CD4-positive, alpha-beta T cell (primary cell): ENCODE data around the gene FOXJ3. TPM values are rescaled to one million over a fixed set of nuclear protein-coding genes. Genes with fewer than 3 reads are reported as not detected.

Source experiments
- ATAC-seq: fragments of 200-7000 bp; cut with Tn5 transposase; one replicate; pipeline ENCODE4 v1.10.0; 2022; ENCODE audit warnings: mild to moderate bottlenecking; ENCODE audit not compliant: poor library complexity
- CTCF ChIA-PET: fragments of 350-600 bp; sonication (Branson Sonifier 250); formaldehyde crosslinking; loops from one replicate; lab custom pipeline; 2021; ENCODE audit warnings: antibody characterized with exemption, inconsistent platforms; lab: Charles Lee
- POLR2A ChIA-PET: fragments of 350-600 bp; sonication (Branson Sonifier 250); formaldehyde crosslinking; loops from one replicate; lab custom pipeline; 2021; ENCODE audit warnings: antibody characterized with exemption, inconsistent platforms; lab: Charles Lee
- DNase-seq, 14 experiments: peaks; one replicate each; pipeline ENCODE4 v3.0.0-alpha.2; 2013 to 2020; ENCODE audit warnings: mixed read lengths in 2 of 14
- H3K27ac ChIP-seq, 2 donors: one replicate each; pipeline versions ENCODE4 v1.5.1 to v1.7.0; 2013; ENCODE audit warnings: low read length in 2 of 2, low read depth in 1 of 2, mild to moderate bottlenecking in 1 of 2
- H3K27me3 ChIP-seq, 2 experiments: 1 replicate in 1 of 2; 2 replicates in 1 of 2; pipeline versions ENCODE4 v1.6.1 to v1.7.0; 2013; ENCODE audit warnings: low read length in 2 of 2, control low read depth in 1 of 2, mild to moderate bottlenecking in 1 of 2, moderate library complexity in 1 of 2; ENCODE audit not compliant: insufficient read depth in 2 of 2, control insufficient read depth in 1 of 2
- H3K36me3 ChIP-seq: one replicate; pipeline ENCODE4 v1.6.1; 2013; ENCODE audit warnings: low read length, control low read depth; ENCODE audit not compliant: insufficient read depth
- H3K4me1 ChIP-seq: one replicate; pipeline ENCODE4 v1.6.1; 2013; ENCODE audit warnings: low read length, control low read depth; ENCODE audit not compliant: insufficient read depth
- H3K4me3 ChIP-seq: one replicate; pipeline ENCODE4 v1.5.1; 2013; ENCODE audit warnings: mild to moderate bottlenecking, low read length, moderate library complexity
- H3K9me3 ChIP-seq, 2 experiments: 1 replicate in 1 of 2; 2 replicates in 1 of 2; pipeline versions ENCODE4 v1.6.1 to v1.7.0; 2013; ENCODE audit warnings: low read length in 2 of 2, mild to moderate bottlenecking in 2 of 2, control low read depth in 1 of 2, moderate library complexity in 1 of 2; ENCODE audit not compliant: control insufficient read depth in 1 of 2, insufficient read depth in 1 of 2
- H3K27ac Mint-ChIP-seq: one replicate; pipeline ENCODE4 v1.8.0; 2020; ENCODE audit warnings: mixed read lengths
- H3K27me3 Mint-ChIP-seq: one replicate; pipeline ENCODE4 v1.8.0; 2021; ENCODE audit warnings: mixed read lengths
- H3K36me3 Mint-ChIP-seq: one replicate; pipeline ENCODE4 v1.8.0; 2021; ENCODE audit warnings: low read depth, mixed read lengths
- H3K4me1 Mint-ChIP-seq: one replicate; pipeline ENCODE4 v1.8.0; 2021; ENCODE audit warnings: low read depth, mixed read lengths
- H3K4me3 Mint-ChIP-seq: one replicate; pipeline ENCODE4 v1.8.0; 2020; ENCODE audit warnings: mild to moderate bottlenecking, mixed read lengths
- H3K9me3 Mint-ChIP-seq: one replicate; pipeline ENCODE4 v1.8.0; 2020; ENCODE audit warnings: mixed read lengths
- CTCF ChIP-seq: fragments of 200-600 bp; IDR thresholded peaks from one replicate; pipeline ENCODE4 v1.8.0; 2022; ENCODE audit warnings: antibody characterized with exemption, mild to moderate bottlenecking
- intact Hi-C, 2 experiments: fragments of 100-400 bp; cut with DNase I in 1 of 2; cut with micrococcal nuclease in 1 of 2; formaldehyde crosslinking; loops; one replicate each; pipeline versions ENCODE4 v1.15.1 to v1.9.0; 2023 to 2025; cut with DNase I, micrococcal nuclease
- total RNA-seq, 174 experiments: library from RNA in 2 of 174; stranded (reverse) in 2 of 174; gene quantifications; one replicate each; pipeline ENCODE4 v1.2.3 and lab custom pipeline; 2021 to 2026

The FOXJ3 gene
- total RNA-seq, 2 experiments from 2014 or later = 73.1 to 74.9 TPM

GRCh38 chr1:42162181-42162580 is 172.9 kb downstream of the FOXJ3 start:
- H3K27me3 ChIP-seq = no peaks in the 10 kb centered on the region
- H3K9me3 Mint-ChIP-seq = peaks cover 5% of the 10 kb centered on the region
- ChIA-PET CTCF (no interaction called here), POLR2A (no interaction called here)
- no peak overlapping the region for H3K4me3 Mint-ChIP-seq
- peaks cover 7% of the 10 kb centered on the region for H3K4me1 Mint-ChIP-seq
- peaks cover 3% of the 10 kb centered on the region for H3K4me1 ChIP-seq
- H3K27ac Mint-ChIP-seq = no peak overlapping the region
- TF ChIP-seq CTCF = no peak
- DNase-seq = no peak
- no peak overlapping the region for H3K27ac ChIP-seq
- peaks cover 0 to 8% of the 10 kb centered on the region in 2 experiments for H3K9me3 ChIP-seq
- peaks cover 4% of the 10 kb centered on the region for H3K27me3 Mint-ChIP-seq
- intact Hi-C loops = no loop called here
- no peaks in the 10 kb centered on the region for H3K36me3 ChIP-seq
- no peak overlapping the region for H3K4me3 ChIP-seq
- no peak for ATAC-seq
- H3K36me3 Mint-ChIP-seq = no peaks in the 10 kb centered on the region

GRCh38 chr1:42158189-42158588 is 176.8 kb downstream of the FOXJ3 start:
- no peak for TF ChIP-seq CTCF
- H3K4me1 Mint-ChIP-seq = peaks cover 7% of the 10 kb centered on the region
- H3K4me1 ChIP-seq = peaks cover 3% of the 10 kb centered on the region
- intact Hi-C loops = no loop called here
- no peaks in the 10 kb centered on the region for H3K36me3 Mint-ChIP-seq
- CTCF ChIA-PET = no interaction called here
- DNase-seq (no peak), ATAC-seq (no peak)
- H3K27me3 Mint-ChIP-seq = no peaks in the 10 kb centered on the region
- H3K9me3 Mint-ChIP-seq = peaks cover 5% of the 10 kb centered on the region
- no peak overlapping the region for H3K27ac Mint-ChIP-seq
- H3K4me3 Mint-ChIP-seq = no peak overlapping the region
- H3K36me3 ChIP-seq = no peaks in the 10 kb centered on the region
- POLR2A ChIA-PET = no interaction called here
- H3K27ac ChIP-seq = no peak overlapping the region
- no peak overlapping the region for H3K4me3 ChIP-seq
- peaks cover 0 to 8% of the 10 kb centered on the region in 2 experiments for H3K9me3 ChIP-seq
- H3K27me3 ChIP-seq = no peaks in the 10 kb centered on the region

GRCh38 chr1:42157667-42158066 is 177.4 kb downstream of the FOXJ3 start:
- no peak for TF ChIP-seq CTCF
- Histone ChIP-seq H3K27ac (no peak overlapping the region), H3K36me3 (no peaks in the 10 kb centered on the region), H3K4me3 (no peak overlapping the region), H3K4me1 (peaks cover 3% of the 10 kb centered on the region), H3K9me3 (peaks cover 0 to 5% of the 10 kb centered on the region in 2 experiments), H3K27me3 (no peaks in the 10 kb centered on the region)
- ChIA-PET POLR2A (no interaction called here), CTCF (no interaction called here)
- peaks cover 5% of the 10 kb centered on the region for H3K9me3 Mint-ChIP-seq
- intact Hi-C loops = no loop called here
- peaks cover 7% of the 10 kb centered on the region for H3K4me1 Mint-ChIP-seq
- H3K36me3 Mint-ChIP-seq = no peaks in the 10 kb centered on the region
- ATAC-seq (no peak), DNase-seq (peak in 2 of 14 experiments; percentile 14 to 20)
- H3K4me3 Mint-ChIP-seq = no peak overlapping the region
- H3K27me3 Mint-ChIP-seq = no peaks in the 10 kb centered on the region
- no peak overlapping the region for H3K27ac Mint-ChIP-seq
